GM21825 (cell line): Measurements from ENCODE around the gene RGS3.

Source experiments
- ATAC-seq: cut with Tn5 transposase; IDR thresholded peaks from one replicate; pipeline ENCODE4 v1.9.1; 2021; ENCODE audit warnings: mild to moderate bottlenecking, moderate library complexity; ENCODE audit not compliant: unreplicated experiment

Gene RGS3

DNA sequence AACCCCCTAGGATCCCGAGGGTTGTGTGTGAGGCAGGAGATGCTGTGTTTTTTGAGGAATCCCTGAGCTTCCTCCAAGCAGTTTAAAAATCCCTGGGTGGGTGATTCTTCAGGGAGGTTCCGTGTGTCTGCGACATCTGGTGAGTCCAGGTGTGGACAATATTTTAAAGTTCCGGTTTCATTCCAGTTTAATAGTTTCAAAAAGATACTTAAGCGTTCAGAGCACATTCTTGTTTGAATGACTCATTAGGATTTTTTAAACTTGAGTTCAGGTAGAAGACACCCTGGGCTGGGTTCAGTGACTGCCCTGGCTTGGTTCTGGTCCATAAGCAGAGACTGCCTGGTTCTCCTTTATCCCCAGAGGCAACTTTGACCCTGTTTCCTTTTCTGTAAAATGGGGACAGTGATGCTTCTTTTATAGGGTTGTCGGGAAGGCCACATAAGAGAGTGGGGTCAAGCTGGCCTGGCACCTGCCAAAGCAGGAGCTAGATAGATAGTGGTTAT is 119.2 kb downstream of the RGS3 start:
- no peak for ATAC-seq

DNA sequence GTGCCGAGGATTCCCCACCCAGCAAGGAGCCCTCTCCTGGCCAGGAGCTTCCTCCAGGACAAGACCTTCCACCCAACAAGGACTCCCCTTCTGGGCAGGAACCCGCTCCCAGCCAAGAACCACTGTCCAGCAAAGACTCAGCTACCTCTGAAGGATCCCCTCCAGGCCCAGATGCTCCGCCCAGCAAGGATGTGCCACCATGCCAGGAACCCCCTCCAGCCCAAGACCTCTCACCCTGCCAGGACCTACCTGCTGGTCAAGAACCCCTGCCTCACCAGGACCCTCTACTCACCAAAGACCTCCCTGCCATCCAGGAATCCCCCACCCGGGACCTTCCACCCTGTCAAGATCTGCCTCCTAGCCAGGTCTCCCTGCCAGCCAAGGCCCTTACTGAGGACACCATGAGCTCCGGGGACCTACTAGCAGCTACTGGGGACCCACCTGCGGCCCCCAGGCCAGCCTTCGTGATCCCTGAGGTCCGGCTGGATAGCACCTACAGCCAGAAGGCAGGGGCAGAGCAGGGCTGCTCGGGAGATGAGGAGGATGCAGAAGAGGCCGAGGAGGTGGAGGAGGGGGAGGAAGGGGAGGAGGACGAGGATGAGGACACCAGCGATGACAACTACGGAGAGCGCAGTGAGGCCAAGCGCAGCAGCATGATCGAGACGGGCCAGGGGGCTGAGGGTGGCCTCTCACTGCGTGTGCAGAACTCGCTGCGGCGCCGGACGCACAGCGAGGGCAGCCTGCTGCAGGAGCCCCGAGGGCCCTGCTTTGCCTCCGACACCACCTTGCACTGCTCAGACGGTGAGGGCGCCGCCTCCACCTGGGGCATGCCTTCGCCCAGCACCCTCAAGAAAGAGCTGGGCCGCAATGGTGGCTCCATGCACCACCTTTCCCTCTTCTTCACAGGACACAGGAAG is 120.2 kb downstream of the RGS3 start:
- no peak for ATAC-seq

DNA sequence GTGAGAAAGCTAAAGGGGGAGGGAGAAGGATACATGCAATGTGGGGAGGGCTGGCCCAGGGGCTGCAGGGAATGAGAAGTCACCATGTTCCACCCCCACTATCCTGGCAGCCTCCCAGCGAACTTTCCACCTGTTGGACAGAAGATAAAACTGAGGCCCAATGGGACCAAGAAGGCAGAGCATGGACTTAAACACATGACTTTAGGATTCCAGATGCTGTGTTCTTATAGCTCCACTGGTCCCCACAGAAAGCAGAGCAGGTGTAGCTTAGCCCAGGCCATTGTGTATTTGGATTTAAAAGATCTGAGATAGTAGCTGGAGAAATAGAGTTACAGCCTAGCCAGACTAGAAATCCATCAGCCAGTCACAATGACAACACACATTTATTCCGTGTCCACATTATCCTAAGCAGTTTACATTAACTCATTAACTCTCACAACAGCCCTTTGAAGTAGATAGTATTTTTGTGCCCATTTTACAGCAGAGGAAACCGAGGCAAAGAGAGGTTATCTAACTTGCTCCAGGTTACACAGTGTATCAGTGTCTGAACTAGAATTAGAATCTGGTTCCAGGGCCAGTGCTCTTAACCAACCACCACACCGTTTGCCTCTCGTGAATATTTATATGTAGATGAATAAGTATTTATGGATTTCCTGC is 121.0 kb downstream of the RGS3 start:
- no peak for ATAC-seq

DNA sequence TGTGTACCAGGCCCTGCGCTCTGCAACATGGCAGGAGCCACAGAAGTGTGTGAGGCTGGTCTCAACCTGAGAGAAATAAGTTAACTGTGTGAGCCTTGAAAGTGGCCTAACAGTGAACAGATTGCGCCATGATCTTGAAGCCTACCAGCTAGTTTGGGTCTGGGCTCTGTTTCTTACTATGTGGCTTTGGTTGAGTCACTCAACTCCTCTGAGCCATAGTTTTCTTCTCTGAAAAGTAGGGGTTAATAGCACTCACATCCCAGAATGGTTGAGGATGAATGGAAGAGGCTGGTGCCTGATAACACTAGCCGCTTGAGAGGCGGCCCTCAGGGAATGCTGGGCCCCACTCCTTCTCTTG is 121.5 kb downstream of the RGS3 start:
- ATAC-seq = no peak

DNA sequence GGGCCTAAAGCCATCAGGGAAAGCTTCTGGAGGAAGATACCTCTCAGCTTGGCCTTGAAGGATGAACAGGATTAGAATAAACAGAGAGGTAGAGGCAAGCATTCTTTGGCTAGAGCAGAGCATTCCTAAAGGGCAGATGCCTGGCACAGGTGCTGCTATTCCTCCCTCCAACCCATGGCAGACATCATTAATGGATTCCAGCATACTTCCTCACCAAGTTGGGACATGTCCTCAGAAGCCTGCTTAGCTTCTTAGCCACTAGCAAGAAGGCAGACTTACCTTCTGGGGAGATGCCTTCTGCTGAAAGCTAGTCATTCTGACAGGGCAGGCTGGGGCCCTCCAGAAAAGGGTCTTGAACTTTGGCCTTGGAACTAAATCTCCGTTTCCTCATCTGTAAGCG is 122.0 kb downstream of the RGS3 start:
- no peak for ATAC-seq

DNA sequence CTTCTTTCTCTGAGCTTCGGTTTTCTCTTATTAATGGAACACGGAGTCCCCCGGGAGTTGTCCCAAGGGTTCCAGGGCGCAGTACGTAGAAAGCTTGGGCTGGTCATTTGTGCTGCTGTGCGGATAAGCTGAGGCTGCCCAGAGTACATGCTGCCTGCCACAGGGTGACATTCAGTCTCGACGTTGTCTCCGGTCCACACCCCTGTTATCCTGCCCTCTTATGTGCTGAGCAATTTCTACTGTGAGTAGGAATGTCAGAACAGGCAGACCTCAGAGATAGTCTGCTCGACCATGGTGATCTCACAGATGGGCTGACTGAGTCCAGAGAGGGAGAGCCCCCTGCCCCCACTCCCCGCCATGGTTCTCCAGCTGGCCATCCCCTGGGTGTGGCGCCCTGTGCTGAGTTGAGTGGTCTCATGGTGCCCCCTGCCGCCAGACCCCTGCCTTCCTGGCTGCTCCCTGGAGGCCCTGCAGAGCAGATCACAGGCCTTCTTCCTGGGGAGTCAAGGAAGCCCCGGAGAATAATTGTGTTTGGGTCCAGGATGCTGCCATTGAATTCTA is 124.0 kb downstream of the RGS3 start:
- no peak for ATAC-seq

DNA sequence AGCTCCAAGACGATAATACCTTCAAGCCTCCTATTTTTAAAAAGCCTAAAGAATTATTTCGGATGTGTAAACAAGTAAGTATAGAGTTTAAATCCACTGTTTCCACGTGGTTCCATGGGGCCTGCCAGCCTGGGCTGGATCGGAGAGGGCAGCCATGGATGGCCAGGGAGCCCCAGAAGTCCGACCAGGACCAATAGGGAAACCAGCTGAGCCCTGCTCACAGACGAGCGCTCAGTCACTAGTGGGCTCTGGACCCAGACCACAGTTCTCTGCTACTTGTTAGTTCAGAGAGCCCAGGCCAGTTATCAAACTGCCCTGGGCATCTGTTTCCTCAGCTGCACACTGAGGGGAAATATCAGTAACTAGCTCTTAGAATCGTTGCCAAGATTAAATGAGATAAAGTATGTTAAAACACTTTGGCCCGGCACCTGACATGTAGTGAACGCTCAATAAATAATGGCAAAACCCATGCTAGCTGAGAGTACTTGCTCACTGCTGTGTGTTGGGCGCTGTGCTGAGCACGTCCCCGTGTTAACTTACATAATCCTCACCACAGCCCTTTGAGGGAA is 124.8 kb downstream of the RGS3 start:
- no peak for ATAC-seq

DNA sequence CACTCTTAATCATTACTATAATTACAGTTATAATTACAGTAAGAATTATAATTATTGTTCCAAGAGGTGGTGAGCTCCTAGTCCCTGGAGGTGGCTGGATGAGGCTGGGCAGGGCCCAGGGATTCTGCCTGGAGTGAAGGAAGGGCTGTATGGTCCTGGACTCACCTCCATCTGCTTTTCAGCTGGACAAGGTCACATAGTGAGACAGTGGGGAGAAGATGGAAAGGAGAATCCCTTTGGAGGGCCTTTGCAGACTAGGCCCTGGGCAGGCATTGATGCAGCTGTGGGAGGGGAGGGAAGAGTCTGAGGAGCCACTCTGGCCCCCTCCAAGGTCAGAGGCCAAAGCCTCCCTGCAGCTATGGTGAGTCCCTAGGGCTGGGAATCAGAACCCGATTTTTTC is 125.4 kb downstream of the RGS3 start:
- ATAC-seq = no peak

DNA sequence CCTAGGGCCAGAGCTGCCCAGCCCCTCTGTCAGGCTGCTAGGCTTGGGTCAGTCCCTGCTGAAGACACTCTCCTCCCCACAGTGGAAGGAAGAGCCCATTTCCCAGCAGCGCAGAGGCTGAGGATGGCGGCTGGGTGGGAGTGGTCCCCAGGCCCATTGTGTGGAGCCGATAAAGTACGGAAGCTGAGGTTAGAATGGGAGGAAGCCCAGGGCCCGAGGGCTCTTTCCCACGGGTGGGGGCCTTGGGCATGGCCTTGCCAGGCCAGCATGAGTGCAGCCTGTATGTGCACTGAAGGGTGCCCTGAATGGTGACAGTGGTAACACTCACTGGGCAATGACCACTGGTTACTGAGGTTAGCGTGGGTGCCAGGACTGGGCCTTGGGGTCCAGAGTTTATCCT is 125.9 kb downstream of the RGS3 start:
- ATAC-seq = no peak

DNA sequence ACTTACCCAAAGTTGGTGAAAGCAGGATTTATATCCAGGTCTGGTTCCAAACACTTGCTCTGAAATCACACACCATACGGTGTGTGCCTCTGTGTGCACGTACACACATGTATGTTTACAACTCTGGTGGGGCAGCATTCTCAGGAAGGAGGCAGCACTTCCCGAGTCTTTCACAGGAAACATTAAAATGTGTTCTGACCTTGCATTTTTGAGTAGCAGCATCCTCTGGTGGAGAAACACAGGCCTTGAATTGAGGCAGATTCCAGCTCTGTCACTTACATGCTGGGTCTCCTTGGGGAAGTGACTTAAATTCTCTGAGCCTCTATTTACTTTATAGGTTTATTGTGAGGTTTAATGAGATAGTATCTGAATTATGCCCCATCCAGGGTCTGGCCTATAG is 126.4 kb downstream of the RGS3 start:
- ATAC-seq = no peak

DNA sequence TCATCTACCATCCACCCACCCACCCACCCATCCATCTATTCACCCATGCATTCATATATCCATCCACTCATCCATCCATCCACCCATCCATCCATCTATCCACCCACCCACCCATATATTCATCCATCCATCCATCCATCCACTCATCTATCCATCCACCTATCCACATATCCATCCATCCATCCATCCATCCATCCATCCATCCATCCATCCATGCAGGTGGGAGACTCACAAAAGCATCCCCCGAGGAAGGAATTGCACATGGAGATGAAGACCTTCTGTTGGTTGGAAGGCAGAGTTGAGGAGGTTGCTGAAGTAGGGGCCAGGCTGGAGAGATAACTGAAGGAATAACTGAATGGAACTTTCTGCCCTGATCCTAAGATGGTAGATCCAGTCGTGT is 126.9 kb downstream of the RGS3 start:
- ATAC-seq = no peak

DNA sequence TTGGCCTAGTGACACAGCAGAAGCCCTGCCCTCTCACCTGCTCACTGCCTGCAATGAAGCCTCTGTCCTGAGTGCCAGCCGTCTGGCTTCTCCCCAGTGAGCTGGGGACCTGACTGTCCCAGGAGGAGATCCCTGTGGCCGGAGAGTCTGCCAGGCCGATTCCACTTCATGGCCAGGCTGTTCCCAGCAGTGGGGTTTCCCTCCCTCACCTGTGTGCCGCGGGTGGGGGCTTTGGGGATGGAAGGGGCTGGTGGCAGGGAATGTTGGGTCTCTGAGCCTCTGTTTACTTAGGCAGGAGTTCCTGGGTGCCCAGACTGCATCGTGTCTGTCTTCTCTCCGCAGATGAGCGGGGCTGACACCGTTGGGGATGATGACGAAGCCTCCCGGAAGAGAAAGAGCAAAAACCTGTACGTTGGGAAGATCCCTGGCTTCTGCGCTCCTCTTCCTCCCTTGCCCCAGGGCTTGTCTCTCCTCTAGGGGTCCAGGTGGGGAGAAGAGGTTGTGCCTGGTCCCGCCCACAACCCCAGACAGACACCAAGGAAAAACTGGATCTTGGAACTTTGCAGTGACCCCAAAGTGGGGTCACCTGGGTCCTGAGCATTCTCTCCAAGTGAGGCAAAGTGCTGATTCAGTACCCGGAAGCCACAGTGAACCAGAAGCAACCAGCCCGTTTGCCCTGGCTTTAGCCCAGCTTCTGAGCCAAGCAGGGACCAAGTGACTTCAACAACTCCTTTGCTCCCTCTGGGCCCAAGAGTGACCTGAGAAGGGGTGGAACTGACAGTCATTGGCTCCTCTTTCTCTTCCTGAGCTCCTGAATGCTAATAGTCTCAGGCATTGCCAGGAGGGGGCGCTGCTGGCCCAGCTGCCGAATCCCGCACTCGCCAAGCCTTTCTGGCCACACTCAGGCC is 127.7 kb downstream of the RGS3 start:
- peak; percentile 42 for ATAC-seq

DNA sequence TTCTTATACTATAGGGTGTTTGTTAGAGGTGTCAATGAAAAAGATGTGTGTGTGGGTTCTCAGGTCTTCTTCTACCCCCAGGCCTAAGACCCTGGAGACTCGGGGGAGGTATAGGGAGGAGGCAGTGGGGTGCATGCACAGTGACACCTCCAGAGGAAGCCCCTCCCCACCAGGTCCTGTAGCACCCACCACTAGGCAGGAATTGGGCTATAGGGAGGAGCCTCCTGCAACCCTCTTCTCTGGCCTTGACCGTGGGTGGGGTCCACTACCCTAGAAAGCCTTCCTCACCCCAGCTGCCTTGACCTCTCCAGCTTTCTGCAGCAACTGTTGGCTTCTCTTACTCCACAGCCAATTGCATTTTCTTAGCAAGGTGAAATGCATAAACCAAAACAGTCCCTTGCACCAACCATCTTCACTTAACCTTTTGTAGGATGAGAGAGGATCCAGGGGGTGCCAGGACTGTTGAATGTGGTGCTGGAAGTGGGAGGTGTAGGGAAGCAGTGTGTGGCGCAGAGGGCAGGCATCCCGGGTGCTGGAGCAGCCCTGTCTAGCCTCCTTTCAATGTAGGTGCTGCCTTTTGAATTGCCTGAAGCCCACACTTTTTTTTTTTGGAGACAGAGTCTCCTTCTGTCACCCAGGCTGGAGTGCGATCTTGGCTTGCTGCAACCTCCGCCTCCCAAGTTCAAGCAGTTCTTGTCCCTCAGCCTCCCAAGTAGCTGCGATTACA is 128.5 kb downstream of the RGS3 start:
- ATAC-seq = peak; percentile 1

DNA sequence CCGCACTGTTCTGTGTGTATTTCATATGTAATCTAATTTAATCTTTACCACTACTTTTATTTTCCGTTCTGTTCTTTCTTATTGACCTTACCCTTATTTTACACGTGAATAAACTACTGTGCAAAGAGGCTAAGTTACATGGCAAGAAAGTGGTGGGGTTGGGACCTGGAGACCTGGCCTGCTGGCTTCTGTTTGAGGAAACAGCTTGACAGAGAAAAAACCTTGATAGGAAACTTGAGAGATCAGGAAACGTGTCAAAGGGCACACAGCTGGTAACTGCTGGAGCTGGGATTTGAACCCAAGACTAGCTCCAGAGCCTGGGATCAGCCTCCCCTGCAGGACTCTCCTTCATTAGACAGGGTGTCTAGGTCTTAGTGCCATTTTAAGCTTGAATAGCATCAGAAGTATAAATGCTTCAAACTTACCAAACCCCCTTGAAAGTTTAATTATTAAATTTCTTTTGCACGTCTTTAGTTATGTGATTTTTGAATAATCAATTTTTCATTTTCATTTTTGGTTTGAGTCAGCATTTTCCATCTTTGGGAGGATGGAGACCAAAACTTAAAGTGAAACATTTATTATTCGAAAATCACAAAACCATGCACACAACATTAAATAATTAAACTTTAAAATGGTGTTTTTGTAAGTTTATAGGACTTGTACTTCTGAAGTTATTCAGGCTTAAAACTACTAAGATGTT is 129.5 kb downstream of the RGS3 start:
- ATAC-seq = no peak

DNA sequence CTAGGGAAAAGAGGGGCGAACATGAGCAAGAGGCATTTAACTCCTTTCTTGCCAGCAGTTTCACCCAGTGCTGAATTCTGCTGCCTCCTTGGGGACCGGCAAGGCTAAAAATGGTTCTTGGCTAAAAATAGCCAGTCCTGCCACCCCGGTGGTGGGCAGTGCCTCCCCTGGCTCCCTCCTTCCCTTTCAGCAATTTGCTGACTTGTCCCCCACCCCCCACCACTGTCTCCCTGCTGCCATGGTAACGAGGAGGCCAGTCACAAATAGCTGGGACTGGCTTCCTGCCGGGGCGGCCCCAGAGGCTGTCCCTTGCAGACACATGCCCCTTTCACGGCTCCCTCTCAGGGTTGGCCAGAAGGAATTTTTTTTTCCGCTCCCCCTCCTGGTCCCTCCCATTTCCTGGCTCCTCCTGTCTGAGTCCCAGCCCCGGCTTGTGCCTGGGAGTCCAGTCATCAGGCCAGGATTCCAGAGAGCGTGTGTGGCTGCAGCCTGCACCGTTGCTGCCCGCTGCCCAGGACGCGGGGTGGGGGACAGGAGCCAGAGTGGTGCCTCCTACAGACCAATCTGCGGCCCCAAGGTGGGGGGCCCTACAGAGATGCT is 130.3 kb downstream of the RGS3 start:
- peak; percentile 70 for ATAC-seq

DNA sequence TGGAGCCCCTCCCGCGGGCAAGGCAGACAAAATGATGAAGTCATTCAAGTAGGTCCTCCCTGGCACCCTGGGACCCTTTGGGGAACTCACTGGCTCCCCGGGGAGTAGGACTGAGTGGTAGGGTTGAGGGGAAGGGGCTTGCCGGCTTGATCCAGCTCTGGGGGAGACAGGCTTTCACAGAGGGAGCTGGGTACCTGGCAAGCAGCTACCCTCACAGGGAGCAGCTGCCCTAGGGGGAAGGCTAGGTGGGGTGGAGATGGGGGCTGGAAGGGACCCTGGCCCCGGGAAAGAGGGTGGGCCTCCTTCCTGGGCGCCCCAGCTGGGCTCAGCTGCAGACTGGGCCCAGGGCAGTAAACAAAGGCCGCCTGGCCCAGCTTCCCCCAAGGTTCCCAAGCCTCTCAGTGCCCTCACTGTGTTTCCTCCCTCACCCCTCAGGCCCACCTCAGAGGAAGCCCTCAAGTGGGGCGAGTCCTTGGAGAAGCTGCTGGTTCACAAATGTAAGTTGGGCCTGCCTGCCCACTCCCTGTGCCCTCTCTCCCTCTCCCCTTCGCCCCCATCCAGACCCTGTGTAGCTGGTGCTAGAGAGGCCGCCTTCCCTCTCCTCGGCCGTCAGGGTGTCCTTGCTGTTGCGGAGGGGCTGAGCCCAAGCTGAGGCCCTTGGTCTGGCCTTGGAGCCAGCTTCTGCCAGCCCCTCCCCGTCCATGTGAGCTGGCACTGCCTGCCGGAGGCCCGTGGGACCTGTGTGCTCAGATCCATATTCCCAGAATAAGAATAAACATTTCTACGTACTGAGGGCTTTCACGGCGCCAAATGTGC is 131.2 kb downstream of the RGS3 start:
- no peak for ATAC-seq

DNA sequence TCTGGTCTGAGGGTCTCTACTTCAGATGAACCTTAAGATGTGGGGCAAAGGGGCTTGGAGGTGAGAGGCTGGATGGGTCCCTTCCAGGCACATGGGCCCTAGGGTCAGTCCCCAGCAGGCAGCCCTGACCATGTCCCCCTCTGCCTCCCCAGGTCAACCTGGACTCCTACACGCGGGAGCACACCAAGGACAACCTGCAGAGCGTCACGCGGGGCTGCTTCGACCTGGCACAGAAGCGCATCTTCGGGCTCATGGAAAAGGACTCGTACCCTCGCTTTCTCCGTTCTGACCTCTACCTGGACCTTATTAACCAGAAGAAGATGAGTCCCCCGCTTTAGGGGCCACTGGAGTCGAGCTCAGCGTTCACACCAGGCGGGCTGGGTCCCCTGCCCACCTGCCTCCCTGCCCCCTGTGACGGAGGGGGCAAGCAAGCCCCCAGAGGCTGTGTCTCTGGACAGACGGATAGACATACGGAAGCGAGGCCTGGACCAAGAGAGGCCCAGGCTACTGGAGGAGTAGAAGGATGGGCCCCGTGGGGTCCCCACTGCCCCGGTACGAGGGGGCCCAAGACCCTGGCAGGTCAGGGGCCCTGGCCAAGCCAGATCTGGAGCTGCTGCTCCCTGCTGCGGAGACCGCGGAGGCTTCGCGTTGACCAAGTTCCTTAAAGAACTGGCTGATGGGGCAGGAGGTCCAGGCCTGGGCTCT is 133.2 kb downstream of the RGS3 start:
- no peak for ATAC-seq
